ENCODE measurements around the gene EPHB6. TPM values are rescaled to one million over a fixed set of nuclear protein-coding genes. Genes with fewer than 3 reads are reported as not detected.

Gene EPHB6
- total RNA-seq, 1 donor from 2014 or later: 15.7 TPM

- H4K20me1 ChIP-seq (ENCODE audit: insufficient read depth, low read length): no peaks in the 10 kb centered on the region
- peaks cover 44% of the 10 kb centered on the region for H3K27me3 Mint-ChIP-seq (ENCODE audit: low read depth, unreplicated experiment)
- H3K9me3 ChIP-seq (ENCODE audit: insufficient read depth, low read depth, low read length): no peaks in the 10 kb centered on the region
- no peak overlapping the region for H3K4me3 ChIP-seq (ENCODE audit: insufficient read depth, low read depth, low read length)
- H2AFZ ChIP-seq (ENCODE audit: low read depth, low read length): no peak overlapping the region
- no peak overlapping the region for H3K4me2 ChIP-seq (ENCODE audit: low read length)
- DNase-seq (ENCODE audit: low read depth): no peak
- no peak overlapping the region for H3K4me3 Mint-ChIP-seq (ENCODE audit: unreplicated experiment)
- FAIRE-seq: no peak
- H3K27ac Mint-ChIP-seq (ENCODE audit: unreplicated experiment): no peak overlapping the region
- no peaks in the 10 kb centered on the region for H3K36me3 ChIP-seq (ENCODE audit: insufficient read depth, low read length)
- peaks cover 3% of the 10 kb centered on the region for H3K36me3 Mint-ChIP-seq (ENCODE audit: low read depth, unreplicated experiment)
- no peaks in the 10 kb centered on the region for H3K4me1 ChIP-seq (ENCODE audit: insufficient read depth, low read length)
- TF ChIP-seq CTCF (IDR thresholded peaks at IDR 0.05; ENCODE audit: insufficient read depth, low read depth, low read length) (no peak), EZH2 (IDR thresholded peaks at IDR 0.05; ENCODE audit: insufficient read depth, low read length) (no peak)
- H3K9me3 Mint-ChIP-seq (ENCODE audit: unreplicated experiment): no peaks in the 10 kb centered on the region
- H3K27me3 ChIP-seq (ENCODE audit: insufficient read depth, low read length): peaks cover 13% of the 10 kb centered on the region
- no peaks in the 10 kb centered on the region for H3K4me1 Mint-ChIP-seq (ENCODE audit: low read depth, unreplicated experiment)
- H3K9ac ChIP-seq (ENCODE audit: low read length): no peak overlapping the region
- H3K79me2 ChIP-seq (ENCODE audit: insufficient read depth, low read length): no peaks in the 10 kb centered on the region
- no peak overlapping the region for H3K27ac ChIP-seq (ENCODE audit: low read depth, low read length)
These were observed 27.4 kb downstream of the EPHB6 start for GRCh38 chr7:142882338-142882678.

- H3K4me3 Mint-ChIP-seq (ENCODE audit: unreplicated experiment): no peak overlapping the region
- H3K4me3 ChIP-seq (ENCODE audit: insufficient read depth, low read depth, low read length): no peak overlapping the region
- H4K20me1 ChIP-seq (ENCODE audit: insufficient read depth, low read length): no peaks in the 10 kb centered on the region
- no peak overlapping the region for H3K27ac ChIP-seq (ENCODE audit: low read depth, low read length)
- no peak overlapping the region for H3K27ac Mint-ChIP-seq (ENCODE audit: unreplicated experiment)
- FAIRE-seq (no peak), DNase-seq (ENCODE audit: low read depth) (no peak)
- peaks cover 3% of the 10 kb centered on the region for H3K36me3 Mint-ChIP-seq (ENCODE audit: low read depth, unreplicated experiment)
- H3K9me3 ChIP-seq (ENCODE audit: insufficient read depth, low read depth, low read length): no peaks in the 10 kb centered on the region
- H3K9ac ChIP-seq (ENCODE audit: low read length): no peak overlapping the region
- peaks cover 11% of the 10 kb centered on the region for H3K27me3 ChIP-seq (ENCODE audit: insufficient read depth, low read length)
- H3K79me2 ChIP-seq (ENCODE audit: insufficient read depth, low read length): no peaks in the 10 kb centered on the region
- H2AFZ ChIP-seq (ENCODE audit: low read depth, low read length): no peak overlapping the region
- no peaks in the 10 kb centered on the region for H3K9me3 Mint-ChIP-seq (ENCODE audit: unreplicated experiment)
- no peaks in the 10 kb centered on the region for H3K4me1 Mint-ChIP-seq (ENCODE audit: low read depth, unreplicated experiment)
- no peaks in the 10 kb centered on the region for H3K36me3 ChIP-seq (ENCODE audit: insufficient read depth, low read length)
- H3K4me1 ChIP-seq (ENCODE audit: insufficient read depth, low read length): no peaks in the 10 kb centered on the region
- no peak for TF ChIP-seq CTCF (IDR thresholded peaks at IDR 0.05; ENCODE audit: insufficient read depth, low read depth, low read length)
- TF ChIP-seq EZH2 (IDR thresholded peaks at IDR 0.05; ENCODE audit: insufficient read depth, low read length): no peak
- H3K27me3 Mint-ChIP-seq (ENCODE audit: low read depth, unreplicated experiment): peaks cover 36% of the 10 kb centered on the region
- H3K4me2 ChIP-seq (ENCODE audit: low read length): no peak overlapping the region
These were observed 28.3 kb downstream of the EPHB6 start for GRCh38 chr7:142883145-142883544.

GRCh38 chr7:142883571-142884285, 28.9 kb downstream of the EPHB6 start:
- no peak overlapping the region for H3K27ac ChIP-seq (ENCODE audit: low read depth, low read length)
- TF ChIP-seq EZH2 (IDR thresholded peaks at IDR 0.05; ENCODE audit: insufficient read depth, low read length): no peak
- TF ChIP-seq CTCF (IDR thresholded peaks at IDR 0.05; ENCODE audit: insufficient read depth, low read depth, low read length): no peak
- no peaks in the 10 kb centered on the region for H3K36me3 ChIP-seq (ENCODE audit: insufficient read depth, low read length)
- H2AFZ ChIP-seq (ENCODE audit: low read depth, low read length): no peak overlapping the region
- no peak overlapping the region for H3K4me3 ChIP-seq (ENCODE audit: insufficient read depth, low read depth, low read length)
- no peak for FAIRE-seq
- DNase-seq (ENCODE audit: low read depth): no peak
- no peaks in the 10 kb centered on the region for H4K20me1 ChIP-seq (ENCODE audit: insufficient read depth, low read length)
- no peaks in the 10 kb centered on the region for H3K36me3 Mint-ChIP-seq (ENCODE audit: low read depth, unreplicated experiment)
- no peaks in the 10 kb centered on the region for H3K9me3 ChIP-seq (ENCODE audit: insufficient read depth, low read depth, low read length)
- no peaks in the 10 kb centered on the region for H3K9me3 Mint-ChIP-seq (ENCODE audit: unreplicated experiment)
- H3K9ac ChIP-seq (ENCODE audit: low read length): no peak overlapping the region
- H3K4me2 ChIP-seq (ENCODE audit: low read length): no peak overlapping the region
- peaks cover 11% of the 10 kb centered on the region for H3K27me3 ChIP-seq (ENCODE audit: insufficient read depth, low read length)
- no peak overlapping the region for H3K27ac Mint-ChIP-seq (ENCODE audit: unreplicated experiment)
- no peak overlapping the region for H3K4me3 Mint-ChIP-seq (ENCODE audit: unreplicated experiment)
- peaks cover 30% of the 10 kb centered on the region for H3K27me3 Mint-ChIP-seq (ENCODE audit: low read depth, unreplicated experiment)
- no peaks in the 10 kb centered on the region for H3K4me1 ChIP-seq (ENCODE audit: insufficient read depth, low read length)
- H3K79me2 ChIP-seq (ENCODE audit: insufficient read depth, low read length): no peaks in the 10 kb centered on the region
- H3K4me1 Mint-ChIP-seq (ENCODE audit: low read depth, unreplicated experiment): no peaks in the 10 kb centered on the region
